Gastrocnemius medialis (tissue), 4 donors: ENCODE data around the gene PPT1. TPM values are rescaled to one million over a fixed set of nuclear protein-coding genes. Genes with fewer than 3 reads are reported as not detected.

ENCODE experiments used
- ATAC-seq, 2 donors: fragments of 150-250 bp; one replicate each; pipeline ENCODE4 v1.9.1; 2016
- DNase-seq, 2 donors: peaks; one replicate each; pipeline ENCODE4 v3.0.0-alpha.2; 2019
- H3K27ac ChIP-seq, 4 donors: fragments of 200-600 bp; sonication (generic); 1 replicate in 1 of 4; 2 replicates in 3 of 4; pipeline ENCODE4 v1.5.1; 2016 to 2018; ENCODE audit warnings: mild to moderate bottlenecking in 2 of 4, moderate library complexity in 1 of 4
- H3K27me3 ChIP-seq, 3 donors: fragments of 200-600 bp; sonication (generic) in 2 of 3; 1 replicate in 1 of 3; 2 replicates in 2 of 3; pipeline versions ENCODE4 v1.5.1 to v1.6.0; 2016 to 2019; ENCODE audit warnings: mild to moderate bottlenecking in 1 of 3, moderate library complexity in 1 of 3
- H3K36me3 ChIP-seq, 2 donors: fragments of 200-600 bp; sonication (generic) in 1 of 2; one replicate each; pipeline ENCODE4 v1.5.1; 2017 to 2018
- H3K4me1 ChIP-seq, 2 donors: fragments of 200-600 bp; sonication (generic) in 1 of 2; one replicate each; pipeline ENCODE4 v1.5.1; 2016 to 2017; ENCODE audit warnings: mild to moderate bottlenecking in 2 of 2
- H3K4me3 ChIP-seq, 4 donors: fragments of 200-600 bp; sonication (generic) in 3 of 4; 1 replicate in 1 of 4; 2 replicates in 3 of 4; pipeline ENCODE4 v1.5.1; 2016 to 2019; ENCODE audit warnings: mild to moderate bottlenecking in 2 of 4
- H3K9me3 ChIP-seq, 3 donors: fragments of 200-600 bp; sonication (generic) in 2 of 3; 1 replicate in 1 of 3; 2 replicates in 2 of 3; pipeline ENCODE4 v1.5.1; 2016 to 2019
- CTCF ChIP-seq, 5 experiments: fragments of 450-650 bp in 3 of 5; fragments of 200-600 bp in 2 of 5; sonication (generic) in 2 of 5; IDR thresholded peaks in 4 of 5; conservative IDR thresholded peaks in 1 of 5; 1 replicate in 4 of 5; 2 replicates in 1 of 5; pipeline ENCODE4 v1.5.1; 2016 to 2019; ENCODE audit warnings: antibody characterized with exemption in 5 of 5, mild to moderate bottlenecking in 3 of 5, moderate library complexity in 3 of 5
- POLR2A ChIP-seq, 2 donors: fragments of 450-650 bp; IDR thresholded peaks; one replicate each; pipeline ENCODE4 v1.6.1; 2017; ENCODE audit warnings: antibody characterized with exemption in 2 of 2, mild to moderate bottlenecking in 2 of 2, moderate library complexity in 2 of 2
- in situ Hi-C, 4 donors: fragments of 200-750 bp; cut with MboI; loops; one replicate each; pipeline versions ENCODE4 v1.15.0 to v1.8.0; 2017; ENCODE audit warnings: low sequenced_read_pairs in 4 of 4
- intact Hi-C: fragments of 100-400 bp; cut with DNase I; formaldehyde crosslinking; loops from one replicate; pipeline ENCODE4 v1.15.1; 2023; ENCODE audit warnings: low total_unique reads
- total RNA-seq, 4 donors: library from RNA; depleted of rRNA; stranded (reverse); fragments of >200 nt; gene quantifications; one replicate each; pipeline versions ENCODE4 v1.1.0 to v1.2.3, GENCODE V29; 2016

Gene PPT1
- total RNA-seq, 4 donors from 2014 or later = 8.5 to 23.2 (median 13.4) TPM

GRCh38 chr1:40105028-40105427 lies 8.0 kb upstream of the PPT1 start:
- no peaks in the 10 kb centered on the region for H3K4me1 ChIP-seq
- no peak for DNase-seq
- peaks cover 0 to 2% (median 0%) of the 10 kb centered on the region in 3 donors for H3K27me3 ChIP-seq
- no peaks in the 10 kb centered on the region for H3K9me3 ChIP-seq
- in situ Hi-C loops = no loop called here
- TF ChIP-seq CTCF (IDR thresholded peaks at IDR 0.05 in 4 of 5, conservative IDR thresholded peaks at IDR 0.05 in 1 of 5) (no peak), POLR2A (IDR thresholded peaks at IDR 0.05) (no peak)
- no peak for ATAC-seq
- intact Hi-C loops = no loop called here
- H3K36me3 ChIP-seq = no peaks in the 10 kb centered on the region
- no peak overlapping the region for H3K4me3 ChIP-seq
- no peak overlapping the region for H3K27ac ChIP-seq

- H3K27ac ChIP-seq = no peak overlapping the region
- TF ChIP-seq POLR2A (IDR thresholded peaks at IDR 0.05) (no peak), CTCF (IDR thresholded peaks at IDR 0.05 in 4 of 5, conservative IDR thresholded peaks at IDR 0.05 in 1 of 5) (no peak)
- H3K4me3 ChIP-seq = no peak overlapping the region
- ATAC-seq (no peak), DNase-seq (no peak)
- intact Hi-C loops (no loop called here), in situ Hi-C loops (no loop called here)
- no peaks in the 10 kb centered on the region for H3K27me3 ChIP-seq
- H3K9me3 ChIP-seq = no peaks in the 10 kb centered on the region
- H3K36me3 ChIP-seq = no peaks in the 10 kb centered on the region
- H3K4me1 ChIP-seq = no peaks in the 10 kb centered on the region
These were observed 5.8 kb upstream of the PPT1 start for GRCh38 chr1:40102896-40103295.

- ATAC-seq = no peak
- Histone ChIP-seq H3K27ac (no peak overlapping the region), H3K4me3 (no peak overlapping the region), H3K36me3 (no peaks in the 10 kb centered on the region), H3K9me3 (no peaks in the 10 kb centered on the region), H3K27me3 (no peaks in the 10 kb centered on the region), H3K4me1 (peaks cover 6% of the 10 kb centered on the region in 2 donors)
- in situ Hi-C loops (no loop called here), intact Hi-C loops (no loop called here)
- no peak for DNase-seq
- TF ChIP-seq POLR2A (IDR thresholded peaks at IDR 0.05) = no peak
- no peak for TF ChIP-seq CTCF (IDR thresholded peaks at IDR 0.05 in 4 of 5, conservative IDR thresholded peaks at IDR 0.05 in 1 of 5)
These were observed 5.0 kb upstream of the PPT1 start for GRCh38 chr1:40102038-40102437.

- Histone ChIP-seq H3K27ac (peak overlapping the region; percentile 59 to 75 (median 65)), H3K9me3 (no peaks in the 10 kb centered on the region), H3K4me3 (peak overlapping the region; percentile 74 to 83 (median 78)), H3K27me3 (no peaks in the 10 kb centered on the region), H3K4me1 (peaks cover 12 to 13% of the 10 kb centered on the region in 2 donors), H3K36me3 (peaks cover 0 to 7% of the 10 kb centered on the region in 2 donors)
- peak; percentile 19 to 54 for ATAC-seq
- in situ Hi-C loops = no loop called here
- no peak for TF ChIP-seq CTCF (IDR thresholded peaks at IDR 0.05 in 4 of 5, conservative IDR thresholded peaks at IDR 0.05 in 1 of 5)
- no peak for TF ChIP-seq POLR2A (IDR thresholded peaks at IDR 0.05)
- intact Hi-C loops = loop anchor here (5.0 kb wide), 1 partner anchor 66 kb away; the partner anchor contains the start of gene RLF
- no peak for DNase-seq
These were observed 441 bp downstream of the PPT1 start for GRCh38 chr1:40096646-40096976.

- intact Hi-C loops = loop anchor here (5.0 kb wide), 1 partner anchor 66 kb away; the partner anchor contains the start of gene RLF
- H3K27me3 ChIP-seq = no peaks in the 10 kb centered on the region
- in situ Hi-C loops = no loop called here
- peaks cover 12 to 13% of the 10 kb centered on the region in 2 donors for H3K4me1 ChIP-seq
- no peaks in the 10 kb centered on the region for H3K9me3 ChIP-seq
- no peak for TF ChIP-seq POLR2A (IDR thresholded peaks at IDR 0.05)
- no peak for ATAC-seq
- DNase-seq = no peak
- H3K27ac ChIP-seq = no peak overlapping the region
- H3K4me3 ChIP-seq = no peak overlapping the region
- H3K36me3 ChIP-seq = peaks cover 0 to 13% of the 10 kb centered on the region in 2 donors
These were observed 1.2 kb downstream of the PPT1 start for GRCh38 chr1:40095806-40096205.
